Measurements from ENCODE around the gene ATRIP.

Gene ATRIP

GRCh38 chr3:48446425-48447193 is at the start of gene ATRIP:
Gene ATRIP, plus strand, starts transcription at chr3:48446737. Its CDS starts 109 bp downstream, at chr3:48446846.
- DNase-seq (ENCODE audit: low spot score), result peak; percentile 97

- no peak for DNase-seq (ENCODE audit: low spot score)
Measured at GRCh38 chr3:48397767-48398681, 48.5 kb upstream of the ATRIP start.

- no peak for DNase-seq (ENCODE audit: low spot score)
Measured at GRCh38 chr3:48398701-48399386, 47.7 kb upstream of the ATRIP start.

GRCh38 chr3:48399387-48400172 is 47.0 kb upstream of the ATRIP start:
- DNase-seq (ENCODE audit: low spot score), result peak; percentile 30

GRCh38 chr3:48400824-48401433 is 45.6 kb upstream of the ATRIP start:
- DNase-seq (ENCODE audit: low spot score), result peak; percentile 92

- DNase-seq (ENCODE audit: low spot score), result peak; percentile 12
Measured at GRCh38 chr3:48401434-48401901, 45.1 kb upstream of the ATRIP start.

- DNase-seq (ENCODE audit: low spot score), result no peak
Measured at GRCh38 chr3:48402281-48402732, 44.2 kb upstream of the ATRIP start.

- no peak for DNase-seq (ENCODE audit: low spot score)
Measured at GRCh38 chr3:48402907-48403306, 43.6 kb upstream of the ATRIP start.

GRCh38 chr3:48403533-48404439 is 42.8 kb upstream of the ATRIP start:
- no peak for DNase-seq (ENCODE audit: low spot score)

GRCh38 chr3:48404440-48405342 is 41.8 kb upstream of the ATRIP start:
- DNase-seq (ENCODE audit: low spot score), result no peak

- no peak for DNase-seq (ENCODE audit: low spot score)
Measured at GRCh38 chr3:48405343-48405881, 41.1 kb upstream of the ATRIP start.

- DNase-seq (ENCODE audit: low spot score), result no peak
Measured at GRCh38 chr3:48405971-48406370, 40.6 kb upstream of the ATRIP start.

- peak; percentile 1 for DNase-seq (ENCODE audit: low spot score)
Measured at GRCh38 chr3:48406443-48407431, 39.8 kb upstream of the ATRIP start.

- peak; percentile 8 for DNase-seq (ENCODE audit: low spot score)
Measured at GRCh38 chr3:48407542-48408099, 38.9 kb upstream of the ATRIP start.

GRCh38 chr3:48408823-48409281 is 37.7 kb upstream of the ATRIP start:
- no peak for DNase-seq (ENCODE audit: low spot score)

- DNase-seq (ENCODE audit: low spot score), result no peak
Measured at GRCh38 chr3:48409291-48410201, 37.0 kb upstream of the ATRIP start.

All from HuH-7 (cell line).